Fibroblast of lung (primary cell): ENCODE data around the gene NEGR1.

Experiments used
- EZH2 ChIP-seq: IDR thresholded peaks from 2 replicates; pipeline ENCODE4 v1.5.1; 2012; ENCODE audit warnings: low read length, control low read depth, mild to moderate bottlenecking; ENCODE audit errors: missing control alignments
- TF ChIP-seq, protein P1 (sequence below), 2 donors: IDR thresholded peaks in 1 of 2; conservative IDR thresholded peaks in 1 of 2; 1 replicate in 1 of 2; 2 replicates in 1 of 2; pipeline ENCODE4 v1.5.1; 2011 to 2012; ENCODE audit warnings: low read length in 2 of 2, control low read depth in 1 of 2, inconsistent platforms in 1 of 2, low read depth in 1 of 2, mild to moderate bottlenecking in 1 of 2

DNA sequence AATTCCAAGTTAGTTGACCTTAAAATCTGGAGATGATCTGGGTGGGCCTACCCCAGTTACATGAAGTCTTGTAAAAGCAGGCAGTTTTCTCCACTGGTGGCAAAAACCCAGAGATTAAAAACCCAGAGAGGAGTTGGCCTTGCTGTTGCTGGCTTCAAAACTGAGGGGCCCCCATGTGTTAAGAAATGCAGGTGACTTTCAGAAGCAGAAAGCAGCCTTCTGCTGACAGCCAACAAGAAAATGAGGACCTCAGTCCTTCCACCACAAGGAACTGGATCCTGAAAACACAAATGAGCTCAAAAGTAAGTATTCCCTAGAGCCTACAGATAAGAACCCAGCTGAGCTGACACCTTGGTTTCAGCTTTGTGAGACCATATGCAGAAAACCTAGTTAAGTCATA is 857.8 kb downstream of the NEGR1 start:
- TF ChIP-seq, protein P1, sequence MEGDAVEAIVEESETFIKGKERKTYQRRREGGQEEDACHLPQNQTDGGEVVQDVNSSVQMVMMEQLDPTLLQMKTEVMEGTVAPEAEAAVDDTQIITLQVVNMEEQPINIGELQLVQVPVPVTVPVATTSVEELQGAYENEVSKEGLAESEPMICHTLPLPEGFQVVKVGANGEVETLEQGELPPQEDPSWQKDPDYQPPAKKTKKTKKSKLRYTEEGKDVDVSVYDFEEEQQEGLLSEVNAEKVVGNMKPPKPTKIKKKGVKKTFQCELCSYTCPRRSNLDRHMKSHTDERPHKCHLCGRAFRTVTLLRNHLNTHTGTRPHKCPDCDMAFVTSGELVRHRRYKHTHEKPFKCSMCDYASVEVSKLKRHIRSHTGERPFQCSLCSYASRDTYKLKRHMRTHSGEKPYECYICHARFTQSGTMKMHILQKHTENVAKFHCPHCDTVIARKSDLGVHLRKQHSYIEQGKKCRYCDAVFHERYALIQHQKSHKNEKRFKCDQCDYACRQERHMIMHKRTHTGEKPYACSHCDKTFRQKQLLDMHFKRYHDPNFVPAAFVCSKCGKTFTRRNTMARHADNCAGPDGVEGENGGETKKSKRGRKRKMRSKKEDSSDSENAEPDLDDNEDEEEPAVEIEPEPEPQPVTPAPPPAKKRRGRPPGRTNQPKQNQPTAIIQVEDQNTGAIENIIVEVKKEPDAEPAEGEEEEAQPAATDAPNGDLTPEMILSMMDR (conservative IDR thresholded peaks at IDR 0.05 in 1 of 2, IDR thresholded peaks at IDR 0.05 in 1 of 2; ENCODE audit: low read depth in 1 of 2, low read length in 2 of 2): no peak
- TF ChIP-seq EZH2: no peak
